Cardiac septum (tissue), 1 donor: ENCODE data around the gene CPXM2. TPM values are rescaled to one million over a fixed set of nuclear protein-coding genes. Genes with fewer than 3 reads are reported as not detected.

Source experiments
- DNase-seq: peaks from one replicate; pipeline ENCODE4 v3.0.0-alpha.2; 2020; ENCODE audit warnings: low spot score
- intact Hi-C: fragments of 100-400 bp; cut with DNase I; formaldehyde crosslinking; loops from one replicate; pipeline ENCODE4 v1.14.0; 2022
- total RNA-seq: library from RNA; stranded (reverse); fragmentation: NEBNext Ultra II Directional; extraction: Animal tissue kit (Norgen Biotek cat#: 25700); gene quantifications from one replicate; pipeline ENCODE4 v1.2.1, GENCODE V29; 2021
- donor health status: DM: no; HTN: no; CAD: no.

CPXM2 gene
- total RNA-seq, 1 donor from 2014 or later: 11.2 TPM

DNA sequence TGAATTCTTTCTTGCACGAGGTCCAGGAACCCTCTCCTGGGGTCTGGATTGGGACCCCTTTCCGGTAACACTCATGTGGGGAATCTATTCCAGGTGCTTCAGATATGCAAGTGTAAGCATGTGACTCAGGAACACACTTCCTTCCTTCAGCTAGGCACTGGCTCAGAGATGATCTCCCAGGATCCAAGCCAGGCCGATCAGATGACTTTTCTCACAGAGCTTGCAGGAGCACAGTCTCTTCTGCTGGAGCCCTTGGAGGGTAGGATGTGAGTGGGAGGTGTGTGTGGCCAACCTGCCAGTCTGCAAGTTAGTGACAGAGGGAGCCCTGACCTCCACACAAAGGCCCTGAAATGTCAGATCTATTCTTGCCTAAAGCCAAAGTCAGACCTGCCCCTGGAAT is 108.3 kb downstream of the CPXM2 start:
- DNase-seq: no peak
- intact Hi-C loops: no loop called here

DNA sequence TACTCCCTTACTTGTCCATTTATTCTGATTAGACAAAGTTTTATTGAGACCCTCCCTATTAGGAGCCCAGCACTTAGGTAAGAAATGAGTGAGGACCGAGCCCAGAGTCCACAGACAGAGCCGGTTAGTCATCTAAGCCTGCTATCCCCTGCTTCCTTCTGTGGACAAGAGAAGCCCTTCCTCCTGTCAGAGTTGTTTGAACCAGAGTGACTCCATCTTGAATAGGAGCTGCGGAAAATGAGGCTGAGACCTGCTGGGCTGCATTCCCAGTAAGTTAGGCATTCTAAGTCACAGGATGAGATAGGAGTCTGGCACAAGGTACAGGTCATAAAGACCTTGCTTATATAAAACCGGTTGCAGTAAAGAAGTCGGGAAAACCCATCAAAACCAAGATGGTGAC is 109.1 kb downstream of the CPXM2 start:
- no peak for DNase-seq
- intact Hi-C loops: no loop called here

DNA sequence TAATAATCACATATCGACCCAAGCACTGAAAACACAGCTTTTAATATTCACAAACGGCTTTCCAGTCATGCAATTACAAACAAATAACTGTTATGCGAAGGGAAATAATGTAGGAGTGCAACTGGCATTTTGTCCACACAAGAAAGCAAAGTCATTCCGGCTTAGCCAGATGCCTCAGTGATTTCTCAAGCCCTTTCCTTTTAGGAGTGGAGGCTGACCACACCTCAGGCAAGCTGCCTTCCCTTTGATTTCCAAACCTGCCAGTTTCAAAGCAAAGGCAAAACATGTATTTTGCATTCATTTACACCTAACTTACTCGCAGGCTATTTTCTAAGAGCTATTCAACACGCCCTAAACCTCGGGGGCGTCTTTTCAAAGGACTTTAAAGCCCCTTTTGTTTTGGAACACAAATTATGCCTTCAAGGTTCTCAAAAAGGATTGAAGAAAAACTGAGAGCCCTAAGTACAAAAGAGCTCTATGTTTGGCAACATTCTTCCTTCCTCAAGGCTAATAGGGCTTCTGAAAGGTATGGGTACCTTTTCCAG is 109.6 kb downstream of the CPXM2 start:
- intact Hi-C loops: no loop called here
- DNase-seq: no peak

DNA sequence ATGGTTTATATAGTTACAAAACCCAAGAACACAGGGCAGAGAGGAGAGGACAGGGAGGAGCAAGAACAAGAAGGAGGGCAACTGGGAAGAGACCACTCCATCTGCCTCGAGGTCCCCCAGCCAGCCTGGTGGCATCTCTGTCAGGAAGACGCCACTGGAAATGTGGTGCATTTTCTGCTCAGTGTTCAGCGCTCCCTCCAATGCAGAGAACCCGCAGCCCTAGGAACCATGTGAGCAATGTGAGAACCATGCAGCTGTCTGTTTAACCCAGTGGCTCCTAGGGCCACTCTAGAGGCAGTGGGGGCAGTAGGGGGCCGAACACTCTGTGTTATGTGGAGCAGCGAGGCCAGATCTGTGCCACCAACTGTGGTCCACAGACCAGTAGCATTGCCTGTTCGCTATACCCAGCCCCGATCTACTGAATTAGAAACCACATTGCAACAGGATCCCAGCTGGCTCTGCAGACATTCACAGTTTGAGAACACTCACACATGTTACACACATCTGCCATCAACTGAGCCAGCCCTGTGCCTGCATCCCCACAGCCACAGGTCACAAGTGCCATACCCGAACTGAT is 110.2 kb downstream of the CPXM2 start:
- DNase-seq: no peak
- intact Hi-C loops: no loop called here

DNA sequence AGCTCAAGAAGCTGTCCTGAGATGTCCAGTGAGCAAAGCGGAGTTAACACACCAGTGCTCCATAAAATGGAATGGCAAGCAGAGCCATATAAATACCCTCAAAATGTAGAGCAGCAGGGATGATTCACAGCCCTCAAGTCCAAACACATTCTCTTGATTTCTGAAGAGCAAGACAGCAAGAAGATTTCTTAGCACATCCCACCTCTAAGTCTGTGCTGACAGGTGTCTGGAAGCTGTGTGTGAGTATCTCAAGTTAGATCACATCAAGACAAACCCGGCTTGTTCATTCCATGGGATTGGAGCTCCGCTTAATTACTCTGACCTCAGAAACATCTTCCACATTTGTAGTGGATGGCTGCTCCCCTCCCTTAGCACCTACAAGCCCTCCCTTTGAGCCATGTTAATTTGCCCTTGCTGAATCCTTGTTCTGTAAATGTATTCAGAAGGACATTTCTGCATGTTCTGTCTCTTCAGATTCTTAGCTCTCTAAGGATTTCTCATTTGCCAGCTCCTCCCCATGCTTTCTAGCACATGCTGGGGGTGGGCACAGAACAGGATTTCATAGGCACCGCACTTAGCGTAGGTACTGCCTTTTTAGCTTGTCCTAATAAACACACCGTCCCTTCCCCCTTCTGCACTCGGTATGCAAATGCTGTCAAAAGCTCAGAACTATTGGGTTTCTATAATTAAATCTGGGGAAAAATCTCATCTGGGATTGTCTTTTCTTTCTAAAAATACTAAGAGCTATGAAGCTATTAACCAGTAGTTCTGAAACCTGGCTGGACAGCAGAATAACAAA is 112.7 kb downstream of the CPXM2 start:
- no peak for DNase-seq
- intact Hi-C loops: no loop called here

DNA sequence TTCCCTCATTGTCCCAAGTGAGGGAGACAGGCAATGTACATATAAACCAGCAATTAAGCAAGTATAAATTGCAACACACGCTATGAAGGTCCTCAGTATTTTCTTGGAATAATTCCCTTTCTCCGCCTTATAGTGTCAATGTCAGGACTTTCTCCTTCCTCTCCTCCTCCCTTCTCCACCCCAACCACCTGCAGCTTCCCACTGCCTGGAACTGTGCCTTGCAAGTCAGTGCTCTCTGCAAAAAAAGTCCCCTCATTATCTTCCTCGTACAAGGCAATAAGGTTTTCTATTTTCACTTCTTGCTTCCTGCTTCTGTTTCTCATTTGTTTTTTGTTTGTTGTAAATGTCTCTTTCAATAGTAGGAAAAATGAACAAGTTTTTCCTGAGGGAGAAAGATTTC is 113.7 kb downstream of the CPXM2 start:
- no peak for DNase-seq
- intact Hi-C loops: no loop called here

DNA sequence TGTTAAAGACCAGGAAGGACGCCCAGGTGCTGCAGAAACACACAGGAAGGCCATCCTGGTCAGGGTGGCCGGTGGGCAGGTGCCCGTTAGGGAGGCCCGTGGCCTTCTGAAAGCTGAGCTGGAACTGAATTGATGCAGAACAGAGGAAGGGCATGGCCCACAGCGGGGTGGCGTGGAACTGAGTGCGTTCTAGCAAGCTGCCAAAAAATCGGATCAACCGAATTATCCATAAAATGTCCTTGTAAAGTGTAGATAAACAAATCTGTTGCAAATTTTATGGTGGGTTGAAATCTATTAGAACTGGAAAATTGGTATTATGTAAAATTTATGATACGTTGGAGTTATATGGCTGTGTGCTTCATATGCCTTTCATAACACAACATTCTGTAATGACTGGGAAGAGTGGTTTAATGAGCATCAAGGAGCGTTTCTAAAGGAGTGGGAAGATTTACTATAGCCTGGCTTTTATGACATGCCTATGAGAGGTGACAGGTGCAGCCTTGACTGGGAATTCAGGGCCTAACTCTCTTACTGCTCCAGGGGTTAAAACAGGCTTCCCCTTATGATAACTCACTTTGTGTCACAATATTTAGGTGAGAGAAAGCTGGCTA is 117.4 kb downstream of the CPXM2 start:
- intact Hi-C loops: no loop called here
- no peak for DNase-seq

DNA sequence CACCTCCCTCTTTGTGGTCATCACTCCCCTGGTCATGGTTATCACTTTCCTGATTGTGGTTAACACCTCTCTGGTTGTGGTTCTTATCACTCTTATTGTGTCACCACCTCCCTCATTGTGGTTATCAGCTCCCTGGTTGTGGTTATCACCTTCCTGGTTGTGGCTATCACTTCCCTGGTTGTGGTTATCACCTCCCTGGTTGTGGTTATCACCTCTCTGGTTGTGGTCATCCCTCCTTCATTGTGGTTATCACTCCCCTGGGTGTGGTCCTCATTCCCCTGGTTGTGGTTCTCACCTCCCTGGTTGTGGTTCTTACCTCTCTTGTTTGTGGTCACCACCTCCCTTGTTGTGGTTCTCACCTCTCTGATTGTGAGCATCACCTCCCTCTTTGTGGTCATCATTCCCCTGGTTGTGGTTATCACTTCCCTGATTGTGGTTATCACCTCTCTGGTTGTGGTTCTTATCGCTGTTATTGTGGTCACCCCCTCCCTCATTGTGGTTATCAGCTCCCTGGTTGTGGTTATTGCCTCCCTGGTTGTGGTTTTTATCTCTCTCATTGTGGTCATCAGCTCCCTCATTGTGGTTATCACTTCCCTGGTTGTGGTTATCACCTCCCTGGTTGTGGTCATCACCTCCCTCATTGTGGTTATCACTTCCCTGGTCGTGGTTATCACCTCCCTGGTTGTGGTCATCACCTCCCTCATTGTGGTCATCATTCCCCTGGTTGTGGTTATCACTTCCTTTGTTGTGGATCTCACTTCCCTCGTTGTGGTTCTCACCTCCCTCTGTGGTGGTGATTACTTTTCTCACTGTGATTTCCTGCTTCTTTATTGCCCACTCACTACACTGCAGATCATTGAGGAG is 118.7 kb downstream of the CPXM2 start:
- DNase-seq: no peak
- intact Hi-C loops: no loop called here

DNA sequence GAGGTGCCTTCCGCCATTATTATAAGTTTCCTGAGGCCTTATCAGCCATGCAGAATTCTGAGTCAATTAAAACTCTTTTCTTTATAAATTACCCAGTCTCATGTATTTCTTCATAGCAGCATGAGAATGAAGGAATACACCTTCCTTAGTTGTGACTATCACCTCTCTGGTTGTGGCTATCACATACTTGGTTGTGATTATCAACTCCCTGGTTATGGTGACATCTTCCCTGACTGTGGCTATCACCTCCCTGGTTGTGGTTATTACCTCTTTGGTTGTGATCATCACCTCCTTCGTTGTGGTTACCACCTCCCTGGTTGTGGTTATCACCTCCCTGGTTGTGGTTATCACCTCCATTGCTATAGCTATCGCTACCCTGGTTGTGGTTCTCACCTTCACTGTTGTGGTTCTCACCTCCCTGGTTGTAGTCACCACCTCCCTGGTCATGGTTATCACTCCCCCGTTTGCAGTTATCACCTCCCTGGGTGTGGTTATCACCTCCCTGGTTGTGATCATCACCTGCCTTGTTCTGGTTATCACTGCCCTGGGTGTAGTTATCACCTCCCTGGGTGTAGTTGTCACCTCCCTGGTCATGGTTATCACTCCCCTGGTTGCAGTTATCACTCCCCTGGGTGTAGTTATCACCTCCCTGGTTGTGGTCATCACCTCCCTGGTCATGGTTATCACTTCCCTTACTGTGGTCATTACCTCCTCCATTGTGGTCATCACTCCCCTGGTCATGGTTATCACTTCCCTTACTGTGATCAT is 119.5 kb downstream of the CPXM2 start:
- no peak for DNase-seq
- intact Hi-C loops: no loop called here

DNA sequence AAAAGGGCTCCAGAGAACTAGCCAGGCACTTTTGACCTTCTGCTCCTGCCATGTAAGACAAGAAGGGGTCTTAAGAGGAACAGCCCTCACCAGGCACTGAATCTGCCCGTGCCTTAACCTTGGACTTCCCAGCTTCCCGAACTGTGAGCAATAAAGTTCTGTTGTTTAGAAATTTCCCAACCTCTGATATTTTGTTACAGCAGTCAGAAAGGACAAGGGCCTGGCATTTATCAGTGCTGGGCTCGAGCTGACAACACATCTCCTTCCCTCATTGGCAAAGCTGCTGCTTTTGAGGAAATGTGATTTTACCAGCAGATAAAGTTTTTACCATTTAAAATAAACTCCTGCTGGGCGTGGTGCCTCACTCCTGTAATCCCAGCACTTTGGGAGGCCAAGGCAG is 122.0 kb downstream of the CPXM2 start:
- intact Hi-C loops: no loop called here
- DNase-seq: no peak

DNA sequence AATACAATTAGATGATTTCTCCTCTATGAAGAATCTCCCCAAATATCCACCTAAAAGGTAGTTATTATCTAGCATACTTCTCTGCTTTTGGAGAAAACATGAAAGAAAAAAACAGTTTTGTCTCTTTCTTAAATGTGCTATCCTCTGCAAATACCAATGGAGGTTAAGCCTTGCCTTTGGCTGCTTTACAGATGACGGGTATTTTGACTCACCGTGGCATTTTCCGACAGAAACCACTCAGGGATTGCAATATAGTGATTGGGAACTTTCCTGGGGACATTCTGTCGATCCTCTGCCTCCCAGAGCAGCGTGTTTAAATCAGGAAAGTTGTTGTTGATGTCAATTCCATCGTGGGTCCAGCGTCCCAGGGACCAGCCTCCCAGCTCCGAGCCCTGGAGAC is 124.8 kb downstream of the CPXM2 start:
- no peak for DNase-seq
- intact Hi-C loops: no loop called here

DNA sequence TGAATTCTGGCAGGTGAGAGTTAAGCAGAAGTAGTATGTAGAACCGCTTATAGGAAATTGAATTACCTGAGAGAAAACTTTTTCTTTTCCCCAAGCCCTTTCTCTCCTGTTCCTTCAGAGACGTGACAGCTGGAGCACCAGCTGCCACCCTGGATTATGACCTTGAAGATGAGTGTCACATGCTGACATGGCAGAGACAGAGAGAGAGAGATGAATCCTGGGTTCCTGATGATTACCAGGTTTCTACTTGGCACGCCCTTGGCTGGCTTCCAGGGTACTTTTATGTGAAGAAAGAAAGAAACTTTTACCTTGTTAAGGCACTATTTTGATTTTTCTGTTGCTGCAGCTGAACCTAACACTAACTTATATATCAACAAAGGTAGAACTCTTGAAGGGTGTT is 125.6 kb downstream of the CPXM2 start:
- intact Hi-C loops: no loop called here

DNA sequence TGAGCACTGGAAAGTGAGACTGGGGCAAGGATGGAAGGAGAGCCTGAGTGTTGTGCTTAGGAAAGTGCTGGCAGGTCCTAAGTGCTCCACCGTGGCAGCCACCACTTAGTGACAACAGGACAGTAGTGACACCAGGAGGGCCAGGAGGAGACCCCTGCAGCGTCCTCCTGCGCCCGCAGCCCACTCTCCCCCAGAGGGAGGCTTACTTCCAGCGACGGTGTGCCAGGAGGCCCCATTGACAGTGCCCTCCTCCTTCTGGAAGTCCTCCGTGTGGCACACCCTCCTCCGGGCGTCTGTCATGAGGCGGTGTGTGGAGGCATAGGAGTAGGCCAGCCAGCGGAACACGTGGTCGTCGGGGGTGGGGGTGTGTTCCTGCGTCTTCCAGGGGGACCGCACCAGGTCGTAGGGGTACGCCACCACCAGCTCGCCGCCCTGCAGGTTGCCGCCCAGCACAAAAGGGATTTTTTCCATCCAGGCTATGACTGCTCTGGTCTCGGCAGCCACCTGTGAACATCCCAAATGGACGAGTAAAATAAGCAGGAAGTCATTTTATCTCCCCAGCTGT is 129.9 kb downstream of the CPXM2 start:
- DNase-seq: no peak
- intact Hi-C loops: no loop called here

More for the DNA sequence above, 125.6 kb downstream of the CPXM2 start:
- DNase-seq: no peak

DNA sequence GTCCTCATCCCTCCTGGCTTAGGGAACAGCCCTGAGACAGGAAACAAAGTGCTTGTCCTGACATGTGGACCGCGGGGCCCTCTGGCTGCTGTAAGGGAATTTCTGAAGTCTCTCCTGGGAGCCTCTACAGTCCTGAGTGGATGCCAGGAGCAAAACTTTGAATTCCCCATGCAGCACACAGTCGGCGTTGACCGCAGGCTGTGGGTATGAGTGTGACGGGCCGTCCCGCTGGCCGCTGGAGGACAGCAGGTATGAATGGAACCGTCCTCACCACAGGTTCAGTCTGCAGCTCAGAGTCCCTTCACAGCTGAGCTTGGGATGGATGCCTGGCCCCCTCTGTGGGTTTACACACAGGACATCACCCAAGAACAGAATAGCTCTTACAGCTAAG is 130.6 kb downstream of the CPXM2 start:
- intact Hi-C loops: no loop called here
- DNase-seq: no peak

DNA sequence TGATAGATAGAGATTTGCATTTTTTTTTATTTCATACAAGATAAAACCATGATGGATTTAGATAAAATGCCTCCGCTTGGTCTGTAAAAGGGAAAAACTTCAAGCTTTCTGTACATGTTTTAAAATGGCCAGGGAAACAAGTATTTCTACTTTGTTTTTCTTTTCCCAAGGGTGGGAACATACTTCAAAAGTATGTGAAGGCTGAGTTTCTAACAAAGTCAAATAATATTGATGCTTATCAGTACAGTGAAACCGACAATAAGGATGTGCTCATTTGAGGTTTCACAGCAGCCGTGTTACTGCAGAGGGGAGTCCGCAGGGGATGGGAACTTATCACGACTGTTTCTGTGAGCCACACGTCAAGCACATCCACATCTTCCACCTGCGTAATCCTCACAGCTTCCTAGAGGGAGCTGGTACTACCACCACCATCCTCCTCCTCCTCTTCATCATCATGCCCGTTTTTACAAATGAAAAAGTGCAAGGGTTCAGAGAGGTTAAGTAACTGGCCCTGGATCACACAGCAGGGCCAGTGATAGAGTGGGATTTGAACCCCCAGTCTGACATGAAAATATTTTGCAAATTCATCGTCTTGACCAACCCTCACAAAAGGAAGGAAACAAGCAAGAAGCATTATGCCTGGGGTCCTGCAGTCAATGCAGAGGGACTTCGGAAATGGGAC is 131.1 kb downstream of the CPXM2 start:
- no peak for DNase-seq
- intact Hi-C loops: no loop called here

DNA sequence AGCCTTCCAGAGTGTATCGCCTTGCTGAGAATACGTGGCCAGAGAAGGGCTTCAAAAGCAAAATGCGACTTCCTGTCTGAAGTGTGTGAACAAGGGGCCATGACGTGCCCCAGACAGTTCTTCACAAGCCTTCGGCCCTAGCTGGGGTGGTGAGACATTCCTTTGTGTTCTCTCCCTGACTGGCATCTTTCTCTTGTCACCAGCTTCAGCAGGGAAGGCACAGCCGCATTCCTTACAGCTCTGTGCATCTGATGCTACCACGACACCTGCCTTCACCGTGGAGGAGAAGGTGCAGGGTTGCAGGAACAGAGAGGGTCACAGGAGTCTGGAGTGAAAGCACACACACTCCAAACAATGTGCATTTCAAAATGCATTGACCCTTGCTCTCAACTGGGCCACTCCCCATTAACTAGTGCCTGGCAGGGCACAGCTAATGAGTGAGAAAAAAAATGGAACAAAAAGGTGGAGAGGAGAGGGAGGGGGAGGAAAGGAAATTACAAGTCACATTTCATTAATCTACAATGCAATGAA is 132.0 kb downstream of the CPXM2 start:
- no peak for DNase-seq
- intact Hi-C loops: no loop called here

DNA sequence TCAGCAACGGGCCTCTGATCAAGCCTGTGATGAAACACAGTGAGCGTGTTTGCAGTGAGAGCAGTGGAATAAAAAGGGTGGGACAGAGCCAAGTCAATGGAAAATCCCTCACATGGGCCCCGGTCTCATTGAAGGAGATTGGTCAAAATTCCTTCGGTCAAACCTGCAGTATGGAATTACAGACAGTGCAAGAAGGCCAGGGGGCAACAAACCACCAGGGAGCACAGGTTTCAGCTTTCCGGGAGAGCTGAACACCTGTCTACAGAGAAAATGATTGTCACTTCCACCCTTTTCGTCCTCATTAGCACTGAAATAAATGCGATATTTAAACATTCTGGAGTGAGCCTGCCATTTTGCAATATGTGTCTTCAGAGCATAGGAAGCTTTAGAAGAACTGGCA is 132.6 kb downstream of the CPXM2 start:
- no peak for DNase-seq
- intact Hi-C loops: no loop called here

DNA sequence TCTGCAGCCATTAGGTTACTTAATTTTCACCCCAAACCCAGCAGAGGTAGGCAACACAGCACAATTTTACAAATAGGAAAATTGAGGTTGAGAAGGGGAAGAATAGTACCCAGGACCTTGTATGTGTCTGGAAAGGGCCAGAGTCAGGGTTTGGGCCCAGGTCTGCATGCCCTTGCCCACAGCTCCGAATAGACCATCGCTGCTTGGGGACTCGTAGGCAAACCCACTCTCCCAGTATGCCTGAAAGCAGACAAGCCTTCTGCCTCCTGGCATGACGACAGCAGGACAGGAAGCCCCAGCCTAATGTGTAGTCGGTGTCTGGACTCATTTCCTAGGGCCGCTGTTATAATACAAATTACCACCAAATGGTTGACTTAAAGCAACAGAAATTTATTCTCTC is 133.8 kb downstream of the CPXM2 start:
- intact Hi-C loops: no loop called here
- DNase-seq: no peak
